Spleen (tissue), 11 donors: ENCODE measurements around the gene MTA1. TPM values are rescaled to one million over a fixed set of nuclear protein-coding genes. Genes with fewer than 3 reads are reported as not detected.

ENCODE experiments used
- DNase-seq: peaks from one replicate; pipeline ENCODE4 v3.0.0-alpha.2; 2020
- H3K27ac ChIP-seq, 8 donors: fragments of 200-600 bp; sonication (generic) in 7 of 8; 1 replicate in 4 of 8; 2 replicates in 4 of 8; pipeline versions ENCODE4 v1.5.0 to v1.8.0; 2016 to 2021; ENCODE audit warnings: inconsistent platforms in 4 of 8, mild to moderate bottlenecking in 4 of 8, moderate library complexity in 1 of 8
- H3K27me3 ChIP-seq, 7 donors: fragments of 200-600 bp; sonication (generic) in 6 of 7; replicated peaks in 1 of 7; 1 replicate in 4 of 7; 2 replicates in 3 of 7; pipeline versions ENCODE4 v1.5.0 to v1.8.0; 2016 to 2021; ENCODE audit warnings: inconsistent platforms in 3 of 7, mild to moderate bottlenecking in 1 of 7
- H3K36me3 ChIP-seq, 6 donors: fragments of 200-600 bp; sonication (generic) in 5 of 6; 1 replicate in 4 of 6; 2 replicates in 2 of 6; pipeline versions ENCODE4 v1.5.0 to v1.8.0; 2016 to 2021; ENCODE audit warnings: inconsistent platforms in 2 of 6
- H3K4me1 ChIP-seq, 6 donors: fragments of 200-600 bp; sonication (generic) in 5 of 6; 1 replicate in 3 of 6; 2 replicates in 3 of 6; pipeline versions ENCODE4 v1.5.0 to v1.8.0; 2016 to 2021; ENCODE audit warnings: inconsistent platforms in 3 of 6
- H3K4me3 ChIP-seq, 8 donors: fragments of 200-600 bp; sonication (generic) in 7 of 8; 1 replicate in 4 of 8; 2 replicates in 4 of 8; pipeline versions ENCODE4 v1.5.0 to v1.8.0; 2016 to 2021; ENCODE audit warnings: inconsistent platforms in 4 of 8, mild to moderate bottlenecking in 4 of 8, moderate library complexity in 2 of 8
- H3K9me3 ChIP-seq, 8 donors: fragments of 200-600 bp; sonication (generic) in 7 of 8; 1 replicate in 4 of 8; 2 replicates in 4 of 8; pipeline versions ENCODE4 v1.5.0 to v1.8.0; 2016 to 2021; ENCODE audit warnings: inconsistent platforms in 4 of 8
- POLR2A ChIP-seq, 3 donors: fragments of 450-650 bp; IDR thresholded peaks; one replicate each; pipeline ENCODE4 v1.5.1; 2017; ENCODE audit warnings: antibody characterized with exemption in 3 of 3, mild to moderate bottlenecking in 1 of 3
- POLR2AphosphoS5 ChIP-seq, 3 donors: sonication (generic); formaldehyde crosslinking; IDR thresholded peaks; one replicate each; pipeline ENCODE4 v1.5.1; 2017; ENCODE audit warnings: antibody characterized with exemption in 3 of 3
- WGBS, 5 donors: extraction: QIAGEN DNeasy Blood & Tissue Kit in 3 of 5; methylation state at CpG; one replicate each; pipeline versions ENCODE4 v1.1.5 to v1.1.7; 2013 to 2018; 5-methylcytosine and 5-hydroxymethylcytosine counted together
- intact Hi-C: fragments of 100-400 bp; cut with DNase I; formaldehyde crosslinking; loops from one replicate; pipeline ENCODE4 v1.15.0; 2023; ENCODE audit warnings: low total_unique reads
- polyA plus RNA-seq, 3 donors: library from polyadenylated mRNA; stranded (reverse); fragments of 200-250 nt; gene quantifications; one replicate each; pipeline ENCODE4 v1.2.1, GENCODE V29; 2013
- total RNA-seq, 7 donors: library from RNA; depleted of rRNA in 3 of 7; stranded (reverse); fragments of >200 nt in 3 of 7; fragmentation: NEBNext Ultra II Directional in 4 of 7; extraction: Animal tissue kit (Norgen Biotek cat#: 25700) in 4 of 7; gene quantifications; one replicate each; pipeline versions ENCODE4 v1.1.0 to v1.2.1, GENCODE V29; 2016 to 2021
- TF ChIP-seq, protein P1 (sequence below), 11 experiments: fragments of 200-600 bp in 7 of 11; fragments of 450-650 bp in 4 of 11; sonication (generic) in 4 of 11; IDR thresholded peaks in 8 of 11; conservative IDR thresholded peaks in 3 of 11; 1 replicate in 7 of 11; 2 replicates in 4 of 11; pipeline versions ENCODE4 v1.4.0 to v1.8.0; 2016 to 2021; ENCODE audit warnings: antibody characterized with exemption in 11 of 11, inconsistent platforms in 4 of 11, mild to moderate bottlenecking in 1 of 11
- donor health status: healthy with polysubstance abuse.
- donor health status: DM: no; HTN: no; CAD: no; lungs with moderate emphysema.
- donor health status: DM: no; HTN: no; CAD: no.
- donor health status: Bipolar disorder and iron deficiency.
- donor health status: healthy.
- donor health status: DM: no; HTN: no; CAD: no.
- donor health status: DM: yes; HTN: yes; CAD: no.

The MTA1 gene
- total and polyA plus RNA-seq, 10 donors: 33.0 to 128 (median 78.2) TPM

DNA sequence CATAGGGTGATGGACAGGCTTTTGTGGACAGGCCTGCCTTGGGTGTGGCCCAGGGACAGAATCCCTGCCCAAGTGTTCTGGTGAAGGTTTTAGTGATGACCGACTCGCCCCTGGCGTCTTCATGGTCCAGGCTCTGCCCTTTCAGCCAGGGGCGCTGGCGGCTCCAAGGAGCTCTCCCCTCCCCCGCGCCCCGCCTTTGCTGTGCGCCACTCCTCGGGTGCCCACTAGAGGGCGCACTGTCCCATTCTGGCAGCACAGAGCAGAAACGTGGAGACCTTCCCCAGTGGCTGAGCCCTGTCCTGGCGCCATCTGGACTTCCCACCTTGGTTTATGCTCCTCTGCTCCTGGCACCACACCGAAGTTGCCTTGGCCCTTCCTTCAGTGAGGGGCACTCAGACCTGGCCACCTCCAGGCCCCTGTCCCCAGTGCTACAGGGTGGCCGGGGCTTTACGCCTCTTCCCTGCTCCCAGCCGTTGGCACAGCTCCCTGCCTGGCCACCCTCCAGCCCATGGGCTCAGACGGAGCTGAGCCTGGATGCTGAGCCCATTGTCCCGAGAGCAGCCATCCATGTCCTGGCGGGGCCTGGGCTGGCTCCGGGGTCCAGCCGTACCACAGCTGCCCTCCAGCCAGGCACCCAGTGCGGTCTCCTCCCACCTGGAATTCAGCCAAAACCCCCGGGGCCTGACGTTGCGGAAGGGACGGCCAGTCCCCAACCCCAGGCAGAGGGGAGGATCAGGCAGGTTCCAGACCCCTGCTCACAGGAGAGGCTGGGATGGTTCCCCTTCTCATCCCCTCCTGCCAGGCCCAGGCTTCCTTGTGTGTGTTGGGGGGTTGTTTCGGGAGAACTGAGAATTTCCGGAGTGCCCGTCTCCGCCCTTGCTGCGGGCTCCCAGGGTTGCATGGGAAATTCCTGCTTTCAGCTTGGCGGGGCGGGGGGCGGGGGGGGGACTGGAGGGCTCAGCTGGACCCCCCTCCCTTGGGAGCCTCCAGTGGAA is 61.5 kb downstream of the MTA1 start:
- H3K27ac ChIP-seq: peak overlapping the region; percentile 70 to 95 (median 88)
- H3K27me3 ChIP-seq: peaks cover 0 to 65% (median 20%) of the 10 kb centered on the region in 7 donors
- H3K4me3 ChIP-seq: peak overlapping the region; percentile 17 to 66 (median 32)
- intact Hi-C loops: no loop called here
- TF ChIP-seq POLR2AphosphoS5 (IDR thresholded peaks at IDR 0.05) (peak; percentile 77 to 82 (median 80)), POLR2A (IDR thresholded peaks at IDR 0.05) (no peak)
- TF ChIP-seq, protein P1, sequence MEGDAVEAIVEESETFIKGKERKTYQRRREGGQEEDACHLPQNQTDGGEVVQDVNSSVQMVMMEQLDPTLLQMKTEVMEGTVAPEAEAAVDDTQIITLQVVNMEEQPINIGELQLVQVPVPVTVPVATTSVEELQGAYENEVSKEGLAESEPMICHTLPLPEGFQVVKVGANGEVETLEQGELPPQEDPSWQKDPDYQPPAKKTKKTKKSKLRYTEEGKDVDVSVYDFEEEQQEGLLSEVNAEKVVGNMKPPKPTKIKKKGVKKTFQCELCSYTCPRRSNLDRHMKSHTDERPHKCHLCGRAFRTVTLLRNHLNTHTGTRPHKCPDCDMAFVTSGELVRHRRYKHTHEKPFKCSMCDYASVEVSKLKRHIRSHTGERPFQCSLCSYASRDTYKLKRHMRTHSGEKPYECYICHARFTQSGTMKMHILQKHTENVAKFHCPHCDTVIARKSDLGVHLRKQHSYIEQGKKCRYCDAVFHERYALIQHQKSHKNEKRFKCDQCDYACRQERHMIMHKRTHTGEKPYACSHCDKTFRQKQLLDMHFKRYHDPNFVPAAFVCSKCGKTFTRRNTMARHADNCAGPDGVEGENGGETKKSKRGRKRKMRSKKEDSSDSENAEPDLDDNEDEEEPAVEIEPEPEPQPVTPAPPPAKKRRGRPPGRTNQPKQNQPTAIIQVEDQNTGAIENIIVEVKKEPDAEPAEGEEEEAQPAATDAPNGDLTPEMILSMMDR (IDR thresholded peaks at IDR 0.05 in 8 of 11, conservative IDR thresholded peaks at IDR 0.05 in 3 of 11): peak; percentile 98 to 100 (median 99)
- DNase-seq: peak; percentile 96
- WGBS, 5 donors: 0 to 2% (median 1%) methylated on average over 19 to 35 of the region's 35 CpGs
- no peaks in the 10 kb centered on the region for H3K9me3 ChIP-seq
- peaks cover 0 to 21% (median 5%) of the 10 kb centered on the region in 6 donors for H3K36me3 ChIP-seq
- H3K4me1 ChIP-seq: peaks cover 43 to 99% (median 90%) of the 10 kb centered on the region in 6 donors

DNA sequence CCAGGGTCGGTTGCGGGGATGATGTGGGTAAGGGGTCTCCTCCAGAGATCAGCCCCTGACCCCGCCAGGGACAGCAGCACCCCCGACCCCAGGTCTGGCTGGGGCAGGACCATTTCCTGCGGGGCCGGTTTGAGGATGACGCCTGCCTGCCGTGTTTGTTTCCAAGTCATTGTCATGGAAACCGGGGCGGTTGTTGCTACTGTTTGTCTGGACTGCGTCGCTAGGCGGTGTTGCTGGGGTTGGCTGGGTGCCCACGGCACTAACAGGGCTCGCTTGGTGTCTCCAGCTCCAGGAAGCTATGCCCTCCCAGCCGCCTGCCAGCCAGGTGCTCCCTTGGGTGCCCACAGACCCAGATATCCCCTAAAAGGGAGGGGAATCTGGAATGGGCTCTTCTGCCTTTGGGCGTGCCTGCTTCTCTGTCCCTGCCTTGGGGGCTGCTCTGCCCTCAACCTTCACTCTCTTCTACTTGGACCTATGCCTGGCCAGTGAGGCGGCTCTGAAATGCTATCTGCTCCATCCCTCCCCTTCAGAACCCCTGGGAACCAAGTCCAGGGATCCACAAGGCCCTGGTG is 62.3 kb downstream of the MTA1 start:
- peak; percentile 96 for DNase-seq
- TF ChIP-seq POLR2AphosphoS5 (IDR thresholded peaks at IDR 0.05): peak; percentile 76 to 84 (median 80)
- TF ChIP-seq POLR2A (IDR thresholded peaks at IDR 0.05): no peak
- TF ChIP-seq, protein P1 (IDR thresholded peaks at IDR 0.05 in 8 of 11, conservative IDR thresholded peaks at IDR 0.05 in 3 of 11): peak in 6 of 11 experiments; percentile 12 to 60 (median 35)
- H3K27ac ChIP-seq: peak overlapping the region; percentile 70 to 95 (median 88)
- WGBS, 5 donors: 2 to 3% (median 3%) methylated on average over 7 to 18 of the region's 18 CpGs
- intact Hi-C loops: no loop called here
- H3K4me1 ChIP-seq: peaks cover 49 to 99% (median 91%) of the 10 kb centered on the region in 6 donors
- H3K4me3 ChIP-seq: peak overlapping the region in 5 of 8 donors; percentile 17 to 66 (median 32)
- H3K27me3 ChIP-seq: peaks cover 0 to 65% (median 11%) of the 10 kb centered on the region in 7 donors
- H3K36me3 ChIP-seq: peaks cover 0 to 21% (median 5%) of the 10 kb centered on the region in 6 donors
- no peaks in the 10 kb centered on the region for H3K9me3 ChIP-seq

DNA sequence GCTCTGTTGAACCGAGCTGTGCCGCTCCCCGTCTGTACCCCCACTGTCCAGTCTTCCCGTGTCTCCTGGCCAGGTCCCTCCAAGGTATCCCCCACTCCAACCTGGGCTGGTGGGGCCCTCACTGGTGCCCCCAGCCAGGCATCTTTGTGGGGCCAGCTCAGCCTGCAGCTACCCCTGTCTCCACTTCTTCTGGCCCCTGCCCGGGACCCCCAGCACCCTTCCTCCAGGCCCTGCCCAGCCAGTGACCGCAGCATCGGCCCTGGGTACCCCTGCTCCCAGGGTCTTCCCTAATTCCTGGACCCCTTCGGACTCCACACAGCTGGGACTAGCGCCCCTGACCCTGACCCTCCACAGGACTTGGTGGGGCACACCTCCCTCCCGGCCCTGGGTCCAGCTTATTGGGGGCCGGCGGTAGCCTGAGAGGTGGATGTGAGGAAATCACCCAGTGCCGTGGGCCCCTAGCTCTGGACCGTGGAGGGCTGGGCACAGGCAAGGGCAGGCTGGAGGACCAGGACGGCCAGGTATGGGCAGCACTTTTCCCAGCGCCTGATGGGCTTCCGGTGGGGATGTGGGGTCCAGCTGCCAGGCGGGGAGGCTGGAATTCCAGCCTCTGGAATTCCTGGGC is 63.0 kb downstream of the MTA1 start:
- DNase-seq: no peak

More for the DNA sequence above, 63.0 kb downstream of the MTA1 start:
- Histone ChIP-seq H3K9me3 (no peaks in the 10 kb centered on the region), H3K36me3 (peaks cover 0 to 21% (median 5%) of the 10 kb centered on the region in 6 donors), H3K4me1 (peaks cover 46 to 100% (median 93%) of the 10 kb centered on the region in 6 donors), H3K27me3 (peaks cover 0 to 66% (median 13%) of the 10 kb centered on the region in 7 donors), H3K27ac (peak overlapping the region; percentile 70 to 95 (median 88)), H3K4me3 (peak overlapping the region in 1 of 8 donors; percentile 66)
- 77 to 92% (median 82%) methylated on average over 12 to 18 of the region's 18 CpGs for WGBS, 5 donors
- TF ChIP-seq, protein P1 (IDR thresholded peaks at IDR 0.05 in 8 of 11, conservative IDR thresholded peaks at IDR 0.05 in 3 of 11): no peak
- intact Hi-C loops: no loop called here
